Spleen (tissue), 11 donors: ENCODE measurements around the gene PSMD10. TPM values are rescaled to one million over a fixed set of nuclear protein-coding genes. Genes with fewer than 3 reads are reported as not detected.
A peak's percentile ranks its signal among the peaks of the same experiment; 100 is the strongest.

ENCODE experiments used
- DNase-seq: peaks from one replicate; pipeline ENCODE4 v3.0.0-alpha.2; 2020
- H3K27ac ChIP-seq, 8 donors: fragments of 200-600 bp; sonication (generic) in 7 of 8; 1 replicate in 4 of 8; 2 replicates in 4 of 8; pipeline versions ENCODE4 v1.5.0 to v1.8.0; 2016 to 2021; ENCODE audit warnings: inconsistent platforms in 4 of 8, mild to moderate bottlenecking in 4 of 8, moderate library complexity in 1 of 8
- H3K27me3 ChIP-seq, 7 donors: fragments of 200-600 bp; sonication (generic) in 6 of 7; replicated peaks in 1 of 7; 1 replicate in 4 of 7; 2 replicates in 3 of 7; pipeline versions ENCODE4 v1.5.0 to v1.8.0; 2016 to 2021; ENCODE audit warnings: inconsistent platforms in 3 of 7, mild to moderate bottlenecking in 1 of 7
- H3K36me3 ChIP-seq, 6 donors: fragments of 200-600 bp; sonication (generic) in 5 of 6; 1 replicate in 4 of 6; 2 replicates in 2 of 6; pipeline versions ENCODE4 v1.5.0 to v1.8.0; 2016 to 2021; ENCODE audit warnings: inconsistent platforms in 2 of 6
- H3K4me1 ChIP-seq, 6 donors: fragments of 200-600 bp; sonication (generic) in 5 of 6; 1 replicate in 3 of 6; 2 replicates in 3 of 6; pipeline versions ENCODE4 v1.5.0 to v1.8.0; 2016 to 2021; ENCODE audit warnings: inconsistent platforms in 3 of 6
- H3K4me3 ChIP-seq, 8 donors: fragments of 200-600 bp; sonication (generic) in 7 of 8; 1 replicate in 4 of 8; 2 replicates in 4 of 8; pipeline versions ENCODE4 v1.5.0 to v1.8.0; 2016 to 2021; ENCODE audit warnings: inconsistent platforms in 4 of 8, mild to moderate bottlenecking in 4 of 8, moderate library complexity in 2 of 8
- H3K9me3 ChIP-seq, 8 donors: fragments of 200-600 bp; sonication (generic) in 7 of 8; 1 replicate in 4 of 8; 2 replicates in 4 of 8; pipeline versions ENCODE4 v1.5.0 to v1.8.0; 2016 to 2021; ENCODE audit warnings: inconsistent platforms in 4 of 8
- POLR2A ChIP-seq, 3 donors: fragments of 450-650 bp; IDR thresholded peaks; one replicate each; pipeline ENCODE4 v1.5.1; 2017; ENCODE audit warnings: antibody characterized with exemption in 3 of 3, mild to moderate bottlenecking in 1 of 3
- POLR2AphosphoS5 ChIP-seq, 3 donors: sonication (generic); formaldehyde crosslinking; IDR thresholded peaks; one replicate each; pipeline ENCODE4 v1.5.1; 2017; ENCODE audit warnings: antibody characterized with exemption in 3 of 3
- WGBS, 5 donors: extraction: QIAGEN DNeasy Blood & Tissue Kit in 3 of 5; methylation state at CpG; one replicate each; pipeline versions ENCODE4 v1.1.5 to v1.1.7; 2013 to 2018; 5-methylcytosine and 5-hydroxymethylcytosine counted together
- intact Hi-C: fragments of 100-400 bp; cut with DNase I; formaldehyde crosslinking; loops from one replicate; pipeline ENCODE4 v1.15.0; 2023; ENCODE audit warnings: low total_unique reads
- polyA plus RNA-seq, 3 donors: library from polyadenylated mRNA; stranded (reverse); fragments of 200-250 nt; gene quantifications; one replicate each; pipeline ENCODE4 v1.2.1, GENCODE V29; 2013
- total RNA-seq, 7 donors: library from RNA; depleted of rRNA in 3 of 7; stranded (reverse); fragments of >200 nt in 3 of 7; fragmentation: NEBNext Ultra II Directional in 4 of 7; extraction: Animal tissue kit (Norgen Biotek cat#: 25700) in 4 of 7; gene quantifications; one replicate each; pipeline versions ENCODE4 v1.1.0 to v1.2.1, GENCODE V29; 2016 to 2021
- TF ChIP-seq, protein P1 (sequence below), 11 experiments: fragments of 200-600 bp in 7 of 11; fragments of 450-650 bp in 4 of 11; sonication (generic) in 4 of 11; IDR thresholded peaks in 8 of 11; conservative IDR thresholded peaks in 3 of 11; 1 replicate in 7 of 11; 2 replicates in 4 of 11; pipeline versions ENCODE4 v1.4.0 to v1.8.0; 2016 to 2021; ENCODE audit warnings: antibody characterized with exemption in 11 of 11, inconsistent platforms in 4 of 11, mild to moderate bottlenecking in 1 of 11
- donor health status: healthy with polysubstance abuse.
- donor health status: DM: no; HTN: no; CAD: no; lungs with moderate emphysema.
- donor health status: DM: no; HTN: no; CAD: no.
- donor health status: Bipolar disorder and iron deficiency.
- donor health status: healthy.
- donor health status: DM: no; HTN: no; CAD: no.
- donor health status: DM: yes; HTN: yes; CAD: no.

The PSMD10 gene
- total and polyA plus RNA-seq, 10 donors: 26.7 to 41.2 (median 30.6) TPM

DNA sequence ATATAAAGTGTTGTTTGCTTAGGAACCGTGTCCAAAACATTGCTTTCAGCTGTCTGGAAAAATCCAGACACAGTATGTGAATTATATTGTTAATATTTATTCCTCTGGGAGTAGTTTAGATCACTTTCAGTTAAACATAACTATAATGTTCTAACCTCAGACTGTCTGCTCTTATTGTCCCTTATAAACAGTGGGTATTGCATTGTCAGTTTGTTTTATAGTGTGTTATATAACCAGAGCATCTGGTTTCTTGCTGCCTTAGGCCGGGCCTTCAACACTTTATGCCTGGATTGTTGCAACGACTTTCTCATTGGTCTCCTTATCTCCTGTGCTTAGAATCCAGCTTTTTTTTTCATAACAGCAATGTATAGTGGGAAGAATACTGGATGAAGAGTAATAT lies 26.6 kb upstream of the PSMD10 start:
- Histone ChIP-seq H3K27ac (no peak overlapping the region), H3K4me1 (no peaks in the 10 kb centered on the region), H3K27me3 (no peaks in the 10 kb centered on the region), H3K9me3 (no peaks in the 10 kb centered on the region), H3K36me3 (no peaks in the 10 kb centered on the region), H3K4me3 (no peak overlapping the region)
- DNase-seq: no peak
- intact Hi-C loops: no loop called here
- TF ChIP-seq POLR2A (IDR thresholded peaks at IDR 0.05) (no peak), POLR2AphosphoS5 (IDR thresholded peaks at IDR 0.05) (no peak)
- TF ChIP-seq, protein P1, sequence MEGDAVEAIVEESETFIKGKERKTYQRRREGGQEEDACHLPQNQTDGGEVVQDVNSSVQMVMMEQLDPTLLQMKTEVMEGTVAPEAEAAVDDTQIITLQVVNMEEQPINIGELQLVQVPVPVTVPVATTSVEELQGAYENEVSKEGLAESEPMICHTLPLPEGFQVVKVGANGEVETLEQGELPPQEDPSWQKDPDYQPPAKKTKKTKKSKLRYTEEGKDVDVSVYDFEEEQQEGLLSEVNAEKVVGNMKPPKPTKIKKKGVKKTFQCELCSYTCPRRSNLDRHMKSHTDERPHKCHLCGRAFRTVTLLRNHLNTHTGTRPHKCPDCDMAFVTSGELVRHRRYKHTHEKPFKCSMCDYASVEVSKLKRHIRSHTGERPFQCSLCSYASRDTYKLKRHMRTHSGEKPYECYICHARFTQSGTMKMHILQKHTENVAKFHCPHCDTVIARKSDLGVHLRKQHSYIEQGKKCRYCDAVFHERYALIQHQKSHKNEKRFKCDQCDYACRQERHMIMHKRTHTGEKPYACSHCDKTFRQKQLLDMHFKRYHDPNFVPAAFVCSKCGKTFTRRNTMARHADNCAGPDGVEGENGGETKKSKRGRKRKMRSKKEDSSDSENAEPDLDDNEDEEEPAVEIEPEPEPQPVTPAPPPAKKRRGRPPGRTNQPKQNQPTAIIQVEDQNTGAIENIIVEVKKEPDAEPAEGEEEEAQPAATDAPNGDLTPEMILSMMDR (IDR thresholded peaks at IDR 0.05 in 8 of 11, conservative IDR thresholded peaks at IDR 0.05 in 3 of 11): no peak
- 69 to 97% (median 95%) methylated on average over 3 of the region's 3 CpGs for WGBS, 5 donors

DNA sequence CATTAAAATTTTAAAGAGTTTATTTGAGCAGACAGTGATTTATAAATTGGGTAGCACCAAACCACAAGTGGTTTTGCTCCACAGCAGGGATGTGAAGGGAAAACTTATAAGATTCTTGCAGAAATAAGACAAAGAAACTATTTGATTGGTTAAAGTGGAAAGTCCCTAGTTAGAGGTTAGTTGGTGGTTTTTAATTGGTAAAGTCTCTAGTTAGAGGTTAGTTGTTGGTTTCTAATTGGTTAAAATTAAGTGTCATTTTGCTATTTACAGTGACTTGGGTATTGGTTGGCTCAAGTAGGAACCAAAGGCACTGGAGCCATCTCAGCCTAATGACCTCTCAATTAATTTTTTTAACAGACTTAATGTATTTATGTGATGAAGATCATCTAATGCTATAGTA lies 23.2 kb upstream of the PSMD10 start:
- no peak for DNase-seq
- Histone ChIP-seq H3K4me3 (no peak overlapping the region), H3K27ac (no peak overlapping the region), H3K9me3 (no peaks in the 10 kb centered on the region), H3K36me3 (no peaks in the 10 kb centered on the region), H3K4me1 (no peaks in the 10 kb centered on the region), H3K27me3 (no peaks in the 10 kb centered on the region)
- intact Hi-C loops: no loop called here
- TF ChIP-seq POLR2AphosphoS5 (IDR thresholded peaks at IDR 0.05): no peak
- TF ChIP-seq POLR2A (IDR thresholded peaks at IDR 0.05): no peak
- TF ChIP-seq, protein P1 (IDR thresholded peaks at IDR 0.05 in 8 of 11, conservative IDR thresholded peaks at IDR 0.05 in 3 of 11): no peak

DNA sequence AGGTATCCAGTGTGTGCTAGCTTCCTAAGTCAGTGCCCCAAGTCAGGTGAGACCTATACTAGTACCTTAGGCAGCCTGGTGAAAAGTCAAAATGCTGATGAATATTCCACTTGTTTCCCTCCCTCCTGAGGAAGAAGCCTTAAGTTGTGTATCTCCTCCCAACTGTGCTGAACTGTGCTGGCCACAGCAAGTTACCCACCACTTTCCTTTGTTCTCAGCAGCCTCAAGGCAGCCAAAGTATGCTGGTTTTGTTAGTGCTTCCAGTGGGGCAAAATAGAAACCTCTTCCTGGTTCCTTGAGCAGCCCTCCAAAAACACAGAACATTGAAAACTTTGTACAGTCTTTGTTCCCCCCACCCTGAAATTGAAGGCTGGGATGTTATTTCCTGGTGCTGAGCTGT lies 14.1 kb upstream of the PSMD10 start:
- DNase-seq: no peak
- peak overlapping the region in 1 of 8 donors; percentile 10 for H3K4me3 ChIP-seq
- intact Hi-C loops: no loop called here
- no peaks in the 10 kb centered on the region for H3K4me1 ChIP-seq
- no peaks in the 10 kb centered on the region for H3K9me3 ChIP-seq
- no peaks in the 10 kb centered on the region for H3K36me3 ChIP-seq
- no peak overlapping the region for H3K27ac ChIP-seq
- TF ChIP-seq POLR2A (IDR thresholded peaks at IDR 0.05) (no peak), POLR2AphosphoS5 (IDR thresholded peaks at IDR 0.05) (no peak)
- TF ChIP-seq, protein P1 (IDR thresholded peaks at IDR 0.05 in 8 of 11, conservative IDR thresholded peaks at IDR 0.05 in 3 of 11): no peak
- H3K27me3 ChIP-seq: peaks cover 0 to 8% (median 0%) of the 10 kb centered on the region in 7 donors

DNA sequence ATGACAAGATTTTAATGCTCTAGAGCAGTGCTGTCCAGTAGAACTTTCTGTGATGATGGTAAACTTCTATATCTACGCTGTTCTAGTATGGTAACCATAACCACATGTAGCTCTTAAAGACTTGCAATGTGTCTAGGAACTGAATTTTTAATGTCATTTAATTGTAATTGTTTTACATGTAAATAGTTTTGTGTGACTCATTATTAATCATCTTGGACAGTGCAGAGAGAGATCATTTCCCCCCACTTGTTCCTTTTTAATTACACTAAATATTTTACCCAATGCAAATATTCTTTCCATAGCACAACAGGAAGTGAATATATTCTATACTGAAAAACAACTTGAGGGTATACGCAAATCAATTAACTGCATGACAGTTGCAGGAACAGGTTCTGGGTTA lies 6.0 kb upstream of the PSMD10 start:
- intact Hi-C loops: no loop called here
- Histone ChIP-seq H3K27me3 (no peaks in the 10 kb centered on the region), H3K9me3 (no peaks in the 10 kb centered on the region), H3K4me3 (no peak overlapping the region), H3K4me1 (peaks cover 0 to 7% (median 2%) of the 10 kb centered on the region in 6 donors), H3K27ac (no peak overlapping the region), H3K36me3 (no peaks in the 10 kb centered on the region)
- no peak for DNase-seq
- WGBS, 5 donors: 84 to 96% (median 90%) methylated on average over 2 of the region's 2 CpGs
- TF ChIP-seq POLR2AphosphoS5 (IDR thresholded peaks at IDR 0.05): no peak
- TF ChIP-seq, protein P1 (IDR thresholded peaks at IDR 0.05 in 8 of 11, conservative IDR thresholded peaks at IDR 0.05 in 3 of 11): no peak
- TF ChIP-seq POLR2A (IDR thresholded peaks at IDR 0.05): no peak
